ENCODE results near the gene CUBN. TPM values are rescaled to one million over a fixed set of nuclear protein-coding genes. Genes with fewer than 3 reads are reported as not detected.

The CUBN gene
- total RNA-seq, 4 donors from 2014 or later: 0.54 to 1.8 (median 1.3) TPM

DNA sequence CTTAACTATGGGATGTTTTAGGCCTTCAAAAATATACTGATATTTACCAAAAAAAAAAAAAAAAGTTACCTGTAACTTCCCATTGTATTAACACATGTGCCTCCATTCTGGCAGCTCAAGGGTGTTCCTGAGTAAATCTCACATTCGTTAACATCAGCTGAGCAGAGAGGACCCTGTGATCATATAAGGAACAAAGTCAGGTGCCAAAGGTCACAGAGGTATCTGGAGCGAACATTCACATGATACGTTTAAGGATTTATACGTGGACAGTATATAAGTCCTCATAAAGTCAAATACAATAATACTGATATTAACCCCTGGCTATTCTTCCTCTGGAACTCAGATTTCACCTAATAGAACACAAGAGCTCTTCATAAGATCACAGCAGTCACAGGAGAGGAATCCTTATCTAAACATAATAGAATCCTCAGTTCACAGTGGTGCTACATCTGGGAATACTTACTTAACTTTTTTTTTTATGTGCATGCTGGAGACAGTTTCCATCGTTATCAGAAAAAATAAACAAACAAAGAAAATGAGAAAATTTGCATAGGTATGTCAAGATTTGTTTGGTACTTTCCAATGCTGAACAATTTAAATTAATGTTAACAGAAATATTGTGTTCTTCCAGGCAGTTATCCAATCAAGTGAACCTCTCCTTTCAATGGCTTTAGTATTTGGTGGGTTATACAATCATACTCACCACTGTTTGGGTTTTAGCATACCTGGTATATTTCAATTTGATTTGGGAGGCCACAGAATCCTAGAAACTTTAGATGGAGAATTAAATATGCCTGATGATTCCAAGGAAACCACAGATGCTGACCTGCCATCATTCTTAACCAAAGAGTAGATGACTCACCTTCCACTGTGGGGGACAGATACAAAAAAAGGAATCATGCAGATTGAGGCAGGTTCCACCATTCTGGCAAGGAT, 6.6 kb downstream of the CUBN start:
- no peak overlapping the region for H3K4me3 ChIP-seq (ENCODE audit: low read depth, poor library complexity, severe bottlenecking)
- TF ChIP-seq CTCF (IDR thresholded peaks at IDR 0.05): no peak
- no peak for TF ChIP-seq POLR2A (IDR thresholded peaks at IDR 0.05)
- no peak for DNase-seq (ENCODE audit: low spot score in 2 of 2)
- intact Hi-C loops (cut with DNase I; ENCODE audit: low total_unique reads): no loop called here
- 70 to 73% methylated on average over 5 of the region's 5 CpGs for WGBS, 2 donors

- intact Hi-C loops (cut with DNase I; ENCODE audit: low total_unique reads): no loop called here
- TF ChIP-seq CTCF (IDR thresholded peaks at IDR 0.05) (no peak), POLR2A (IDR thresholded peaks at IDR 0.05) (no peak)
- 86 to 91% methylated on average over 2 of the region's 2 CpGs for WGBS, 2 donors
- DNase-seq (ENCODE audit: low spot score in 2 of 2): no peak
- H3K4me3 ChIP-seq (ENCODE audit: low read depth, poor library complexity, severe bottlenecking): no peak overlapping the region
Observed at GRCh38 chr10:17122052-17122451, 7.6 kb downstream of the CUBN start.

DNA sequence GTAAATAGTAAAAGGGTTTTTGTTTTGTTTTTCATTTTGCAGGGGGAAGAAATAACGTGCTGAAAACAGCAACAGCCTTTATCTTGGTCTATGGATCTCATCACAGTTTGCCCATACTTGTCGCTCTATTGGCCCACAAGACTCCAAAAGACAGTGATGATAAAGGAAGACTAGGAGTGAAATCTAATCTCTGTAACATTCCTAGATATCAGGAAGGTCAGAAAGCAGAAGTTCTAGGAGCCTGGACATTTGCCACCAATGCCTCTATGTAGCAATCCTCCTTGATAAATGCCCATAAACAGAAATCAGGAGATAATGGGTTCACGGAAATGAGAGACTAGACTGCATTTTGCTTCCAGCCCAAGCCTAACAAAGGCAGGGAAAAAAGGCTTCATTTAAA, 8.9 kb downstream of the CUBN start:
- TF ChIP-seq POLR2A (IDR thresholded peaks at IDR 0.05): no peak
- no peak for TF ChIP-seq CTCF (IDR thresholded peaks at IDR 0.05)
- DNase-seq (ENCODE audit: low spot score in 2 of 2): no peak
- intact Hi-C loops (cut with DNase I; ENCODE audit: low total_unique reads): no loop called here
- 81 to 84% methylated on average over 3 of the region's 3 CpGs for WGBS, 2 donors
- H3K4me3 ChIP-seq (ENCODE audit: low read depth, poor library complexity, severe bottlenecking): no peak overlapping the region

GRCh38 chr10:17119845-17120244, 9.8 kb downstream of the CUBN start:
- intact Hi-C loops (cut with DNase I; ENCODE audit: low total_unique reads): no loop called here
- 90% methylated on average over 3 of the region's 3 CpGs for WGBS, 2 donors
- no peak for TF ChIP-seq CTCF (IDR thresholded peaks at IDR 0.05)
- TF ChIP-seq POLR2A (IDR thresholded peaks at IDR 0.05): no peak
- H3K4me3 ChIP-seq (ENCODE audit: low read depth, poor library complexity, severe bottlenecking): no peak overlapping the region
- no peak for DNase-seq (ENCODE audit: low spot score in 2 of 2)

DNA sequence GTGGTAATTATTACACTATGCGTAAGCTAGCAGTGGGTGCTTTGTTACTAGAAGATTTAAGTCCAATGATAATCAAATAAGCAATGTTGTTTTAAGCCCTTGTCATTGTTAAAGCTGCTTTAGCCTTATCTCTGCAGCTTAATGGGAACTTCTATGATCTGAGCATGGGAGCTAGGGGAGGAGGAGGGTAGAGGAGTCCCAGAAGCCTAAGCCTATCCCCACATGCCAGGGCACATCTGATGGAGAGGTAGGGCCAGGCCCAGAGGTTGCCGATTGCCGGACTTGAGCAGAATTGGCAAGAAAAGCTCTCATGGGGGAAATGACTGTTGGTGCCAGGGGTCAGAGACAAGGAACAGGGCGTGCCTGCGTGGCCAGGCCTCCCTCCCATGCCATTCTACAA, 13.4 kb downstream of the CUBN start:
- H3K4me3 ChIP-seq (ENCODE audit: low read depth, poor library complexity, severe bottlenecking): no peak overlapping the region
- TF ChIP-seq CTCF (IDR thresholded peaks at IDR 0.05) (no peak), POLR2A (IDR thresholded peaks at IDR 0.05) (no peak)
- 78 to 93% methylated on average over 5 of the region's 5 CpGs for WGBS, 2 donors
- intact Hi-C loops (cut with DNase I; ENCODE audit: low total_unique reads): no loop called here
- no peak for DNase-seq (ENCODE audit: low spot score in 2 of 2)
